Breast epithelium (tissue), 4 donors: ENCODE measurements around the gene SRGAP2C. TPM values are rescaled to one million over a fixed set of nuclear protein-coding genes. Genes with fewer than 3 reads are reported as not detected.
"Not testable (repeated sequence)": the region's sequence is repeated elsewhere in the genome, so short reads cannot be mapped to it uniquely, and the experiment has no call there.

Experiments
- DNase-seq, 2 donors: peaks; one replicate each; pipeline ENCODE4 v3.0.0-alpha.2; 2019; ENCODE audit warnings: low spot score in 2 of 2
- H3K27ac ChIP-seq, 2 donors: fragments of 200-600 bp; sonication (generic) in 1 of 2; one replicate each; pipeline ENCODE4 v1.5.1; 2016 to 2019; ENCODE audit warnings: mild to moderate bottlenecking in 1 of 2
- H3K27me3 ChIP-seq, 2 donors: fragments of 200-600 bp; sonication (generic) in 1 of 2; one replicate each; pipeline versions ENCODE4 v1.5.1 to v1.6.0; 2017 to 2019; ENCODE audit warnings: control low read depth in 1 of 2, mild to moderate bottlenecking in 1 of 2
- H3K36me3 ChIP-seq: fragments of 200-600 bp; one replicate; pipeline ENCODE4 v1.5.1; 2019
- H3K4me1 ChIP-seq, 2 donors: fragments of 200-600 bp; sonication (generic); one replicate each; pipeline ENCODE4 v1.5.1; 2016 to 2019; ENCODE audit warnings: control low read depth in 1 of 2
- H3K4me3 ChIP-seq, 3 donors: fragments of 200-600 bp; sonication (generic); 1 replicate in 2 of 3; 2 replicates in 1 of 3; pipeline ENCODE4 v1.5.1; 2016 to 2019; ENCODE audit warnings: mild to moderate bottlenecking in 3 of 3, moderate library complexity in 2 of 3
- H3K9me3 ChIP-seq, 2 donors: fragments of 200-600 bp; sonication (generic) in 1 of 2; one replicate each; pipeline ENCODE4 v1.5.1; 2016 to 2019; ENCODE audit warnings: control low read depth in 1 of 2
- intact Hi-C: fragments of 100-400 bp; cut with DNase I; formaldehyde crosslinking; loops from one replicate; pipeline ENCODE4 v1.15.1; 2023; ENCODE audit warnings: low total_unique reads
- total RNA-seq, 3 donors: library from RNA; depleted of rRNA; stranded (reverse); fragments of >200 nt; gene quantifications; one replicate each; pipeline ENCODE4 v1.1.0, GENCODE V29; 2016

Gene SRGAP2C
- total RNA-seq, 3 donors from 2014 or later = 17.0 to 37.0 (median 17.7) TPM

- DNase-seq, H3K36me3 ChIP-seq, H3K4me3 ChIP-seq, H3K27ac ChIP-seq, H3K4me1 ChIP-seq, intact Hi-C loops, H3K27me3 ChIP-seq, H3K9me3 ChIP-seq: not testable (repeated sequence)
These were observed 15.5 kb downstream of the SRGAP2C start for GRCh38 chr1:121200232-121200631.

- H3K9me3 ChIP-seq, H3K4me1 ChIP-seq, DNase-seq, intact Hi-C loops, H3K27me3 ChIP-seq, H3K36me3 ChIP-seq, H3K27ac ChIP-seq, H3K4me3 ChIP-seq: not testable (repeated sequence)
These were observed 16.5 kb downstream of the SRGAP2C start for GRCh38 chr1:121200985-121201981.

GRCh38 chr1:121202986-121203385 is 18.2 kb downstream of the SRGAP2C start:
- DNase-seq, H3K36me3 ChIP-seq, H3K4me1 ChIP-seq, H3K9me3 ChIP-seq, intact Hi-C loops, H3K4me3 ChIP-seq, H3K27me3 ChIP-seq, H3K27ac ChIP-seq: not testable (repeated sequence)

DNA sequence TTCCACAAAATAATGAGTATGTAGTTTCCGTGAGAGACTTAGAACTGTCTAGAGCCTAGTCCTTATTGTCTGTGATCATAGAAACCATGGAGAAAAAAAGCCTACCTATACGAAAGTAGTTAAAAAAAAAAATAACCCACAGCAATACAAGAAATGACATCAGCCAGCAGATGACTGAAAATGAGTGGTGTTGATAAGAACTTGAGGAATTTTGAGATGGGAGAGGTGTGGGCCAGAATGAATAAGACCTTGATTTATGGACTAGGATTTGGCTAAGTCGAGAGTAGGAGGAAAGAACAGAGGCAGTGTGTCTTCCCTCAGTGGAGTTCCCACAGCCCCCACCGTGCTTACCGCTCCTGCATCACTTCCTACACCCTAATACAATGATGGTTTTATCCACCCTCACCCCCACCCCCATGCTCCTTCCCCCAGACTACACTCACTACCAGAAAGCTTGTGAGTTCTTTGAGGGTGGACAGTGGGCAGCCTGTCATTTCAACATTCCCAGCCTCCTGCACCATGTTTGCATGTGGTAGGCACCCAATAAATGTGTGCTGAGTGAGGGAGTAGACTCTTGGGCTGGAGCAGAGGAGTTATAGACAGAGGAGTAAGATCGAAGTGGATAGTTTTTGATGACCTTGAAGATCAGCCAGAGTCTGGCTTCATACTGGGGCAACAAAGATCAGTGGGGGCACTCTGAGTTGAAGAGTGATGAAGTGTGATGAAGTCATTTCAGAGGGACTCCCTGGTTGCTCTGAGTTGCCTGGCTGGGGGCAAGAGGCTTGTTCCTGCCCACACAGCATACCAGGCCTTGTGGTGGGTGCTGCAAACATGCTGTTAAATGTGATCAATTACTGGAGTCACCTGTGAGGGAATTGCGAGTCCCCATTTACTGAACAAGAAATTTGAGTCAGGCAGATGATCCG is 21.3 kb downstream of the SRGAP2C start:
- H3K9me3 ChIP-seq, H3K27me3 ChIP-seq, H3K4me3 ChIP-seq, H3K27ac ChIP-seq, intact Hi-C loops, H3K36me3 ChIP-seq, DNase-seq, H3K4me1 ChIP-seq: not testable (repeated sequence)

GRCh38 chr1:121207328-121207727 is 22.6 kb downstream of the SRGAP2C start:
- DNase-seq, H3K36me3 ChIP-seq, H3K4me1 ChIP-seq, H3K4me3 ChIP-seq, H3K27ac ChIP-seq, H3K9me3 ChIP-seq, intact Hi-C loops, H3K27me3 ChIP-seq: not testable (repeated sequence)

DNA sequence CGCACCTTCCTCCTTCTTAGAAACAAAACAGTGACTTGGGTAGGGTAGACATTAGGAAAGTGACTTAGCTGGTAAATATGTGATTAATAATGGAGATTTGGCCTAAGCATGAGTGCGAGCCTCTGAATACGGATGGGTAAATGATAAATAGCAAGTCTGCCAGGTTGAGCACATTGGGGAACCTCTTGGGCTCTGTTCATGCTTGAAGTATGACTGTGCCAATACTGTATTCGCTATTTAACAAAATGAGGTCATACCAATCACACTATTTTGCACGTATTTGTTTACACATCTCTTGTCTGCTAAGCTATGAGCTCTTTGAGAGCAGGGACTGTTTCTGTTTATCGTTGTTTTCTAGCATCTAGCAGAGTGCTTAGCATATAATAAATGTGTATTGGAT is 23.6 kb downstream of the SRGAP2C start:
- intact Hi-C loops, H3K27ac ChIP-seq: not testable (repeated sequence)

DNA sequence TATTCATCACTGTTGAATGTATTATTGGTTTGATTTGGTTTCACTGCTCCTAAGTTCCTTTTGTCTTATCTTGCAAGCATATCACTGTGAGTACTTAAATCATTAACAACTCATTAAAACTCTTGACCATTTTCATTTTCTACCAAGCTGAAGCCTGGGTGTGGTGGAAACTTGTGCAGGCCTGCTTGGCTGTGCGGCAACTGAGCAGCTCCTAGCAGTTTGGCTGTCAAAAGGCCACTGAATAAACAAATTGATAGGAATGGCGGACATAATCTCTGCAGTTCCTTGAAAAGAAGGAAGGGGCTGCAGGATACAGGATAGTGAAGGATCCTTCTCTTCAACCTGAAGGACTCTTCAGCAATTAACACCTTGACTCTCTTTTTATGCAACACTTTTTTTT is 26.0 kb downstream of the SRGAP2C start:
- H3K9me3 ChIP-seq, H3K36me3 ChIP-seq, H3K4me1 ChIP-seq, DNase-seq, intact Hi-C loops, H3K27me3 ChIP-seq, H3K4me3 ChIP-seq, H3K27ac ChIP-seq: not testable (repeated sequence)

More for the DNA sequence above, 23.6 kb downstream of the SRGAP2C start:
- not testable (repeated sequence) for DNase-seq, H3K4me3 ChIP-seq, H3K27me3 ChIP-seq, H3K36me3 ChIP-seq, H3K9me3 ChIP-seq, H3K4me1 ChIP-seq

DNA sequence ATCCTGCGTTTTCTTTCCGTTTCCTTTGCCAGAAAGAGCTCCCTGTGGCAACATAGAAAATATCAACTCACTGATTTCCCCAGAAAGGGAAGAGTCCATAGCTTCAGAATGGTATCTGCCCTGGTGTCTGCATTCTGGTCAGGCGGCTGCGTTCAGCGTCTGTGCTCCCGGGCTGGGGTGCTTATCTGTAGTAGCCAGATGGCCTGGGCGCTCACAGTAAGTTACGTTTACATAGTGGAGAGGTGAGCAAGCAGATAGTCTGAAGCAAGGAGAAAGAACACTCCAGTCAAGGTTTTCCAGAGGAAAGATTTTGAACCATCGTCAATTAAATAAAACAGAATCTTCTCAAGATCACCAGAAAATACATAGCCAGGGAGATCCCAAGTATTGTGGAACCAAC is 28.7 kb downstream of the SRGAP2C start:
- DNase-seq, H3K9me3 ChIP-seq, intact Hi-C loops: not testable (repeated sequence)

GRCh38 chr1:121214544-121215156 is 29.9 kb downstream of the SRGAP2C start:
- DNase-seq = not testable (repeated sequence)

More for the DNA sequence above, 28.7 kb downstream of the SRGAP2C start:
- not testable (repeated sequence) for H3K4me3 ChIP-seq, H3K27me3 ChIP-seq, H3K27ac ChIP-seq, H3K4me1 ChIP-seq, H3K36me3 ChIP-seq

DNA sequence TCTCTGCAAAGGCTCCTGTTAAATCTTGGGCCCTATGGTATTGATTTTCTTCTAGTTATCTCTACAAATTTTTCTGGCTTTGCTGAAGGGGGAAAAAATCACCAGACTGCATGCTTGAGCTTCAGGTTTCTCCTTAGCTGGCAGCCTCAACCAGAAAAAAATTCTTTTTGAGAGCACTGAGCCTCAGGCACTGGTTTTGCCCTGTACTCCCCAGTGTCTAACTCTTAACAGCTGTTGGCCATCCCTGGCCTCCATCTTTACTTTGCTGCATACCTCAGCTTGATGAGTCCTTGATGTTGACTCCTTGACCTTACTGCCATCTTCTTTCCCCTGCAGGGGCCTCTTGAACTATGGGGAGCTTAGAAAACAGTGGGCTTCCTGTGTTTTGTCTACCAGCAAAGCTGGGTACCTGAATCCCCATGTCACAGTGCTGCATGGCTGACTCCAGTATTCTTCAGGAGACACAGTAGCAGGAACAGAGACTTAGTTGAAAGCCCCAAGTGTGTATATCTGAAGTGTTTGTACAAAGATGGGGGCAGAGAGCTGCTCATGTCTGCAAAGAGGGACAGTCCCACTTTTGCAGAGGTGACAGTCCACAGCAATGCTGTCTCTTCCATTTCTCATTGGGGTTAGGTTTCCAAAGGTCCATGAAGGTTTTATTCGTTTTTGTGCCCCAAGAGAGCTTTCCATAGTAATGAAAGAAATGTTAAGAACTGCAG is 31.1 kb downstream of the SRGAP2C start:
- H3K4me1 ChIP-seq, intact Hi-C loops, H3K27ac ChIP-seq, H3K9me3 ChIP-seq, H3K36me3 ChIP-seq, H3K4me3 ChIP-seq, H3K27me3 ChIP-seq, DNase-seq: not testable (repeated sequence)

More at GRCh38 chr1:121214544-121215156, 29.9 kb downstream of the SRGAP2C start:
- H3K9me3 ChIP-seq, intact Hi-C loops, H3K4me1 ChIP-seq, H3K27me3 ChIP-seq, H3K27ac ChIP-seq, H3K36me3 ChIP-seq, H3K4me3 ChIP-seq: not testable (repeated sequence)

GRCh38 chr1:121216676-121217075 is 31.9 kb downstream of the SRGAP2C start:
- H3K4me1 ChIP-seq, H3K4me3 ChIP-seq, H3K27ac ChIP-seq, DNase-seq, H3K9me3 ChIP-seq, intact Hi-C loops, H3K36me3 ChIP-seq, H3K27me3 ChIP-seq: not testable (repeated sequence)

GRCh38 chr1:121221770-121222169 is 37.0 kb downstream of the SRGAP2C start:
- H3K4me3 ChIP-seq, intact Hi-C loops, DNase-seq, H3K27ac ChIP-seq, H3K27me3 ChIP-seq, H3K36me3 ChIP-seq, H3K4me1 ChIP-seq, H3K9me3 ChIP-seq: not testable (repeated sequence)
